ENCODE measurements around the gene GNAT3. TPM values are rescaled to one million over a fixed set of nuclear protein-coding genes. Genes with fewer than 3 reads are reported as not detected.

Gene GNAT3
- total RNA-seq, 2 donors from 2014 or later = not detected

GRCh38 chr7:80493121-80493849 lies 18.6 kb downstream of the GNAT3 start:
- Mint-ChIP-seq H3K4me3 (no peak overlapping the region), H3K27me3 (no peaks in the 10 kb centered on the region), H3K27ac (no peak overlapping the region), H3K4me1 (no peaks in the 10 kb centered on the region), H3K36me3 (ENCODE audit: low read depth) (no peaks in the 10 kb centered on the region)
- DNase-seq (no peak), ATAC-seq (no peak)
- H3K9me3 ChIP-seq (ENCODE audit: control insufficient read depth, low read length, poor library complexity, severe bottlenecking) = no peaks in the 10 kb centered on the region

- H3K27me3 Mint-ChIP-seq = no peaks in the 10 kb centered on the region
- H3K4me3 Mint-ChIP-seq = no peak overlapping the region
- H3K4me1 Mint-ChIP-seq = no peaks in the 10 kb centered on the region
- DNase-seq (no peak), ATAC-seq (no peak)
- no peaks in the 10 kb centered on the region for H3K9me3 ChIP-seq (ENCODE audit: control insufficient read depth, low read length, poor library complexity, severe bottlenecking)
- H3K27ac Mint-ChIP-seq = no peak overlapping the region
- no peaks in the 10 kb centered on the region for H3K36me3 Mint-ChIP-seq (ENCODE audit: low read depth)
Observed at GRCh38 chr7:80491462-80491861, 20.4 kb downstream of the GNAT3 start.

GRCh38 chr7:80488851-80489370 lies 23.0 kb downstream of the GNAT3 start:
- no peak for DNase-seq
- H3K9me3 ChIP-seq (ENCODE audit: control insufficient read depth, low read length, poor library complexity, severe bottlenecking) = no peaks in the 10 kb centered on the region
- Mint-ChIP-seq H3K4me3 (no peak overlapping the region), H3K36me3 (ENCODE audit: low read depth) (no peaks in the 10 kb centered on the region), H3K27me3 (no peaks in the 10 kb centered on the region), H3K4me1 (no peaks in the 10 kb centered on the region), H3K27ac (no peak overlapping the region)
- ATAC-seq = no peak

- no peaks in the 10 kb centered on the region for H3K4me1 Mint-ChIP-seq
- ATAC-seq (no peak), DNase-seq (no peak)
- no peak overlapping the region for H3K4me3 Mint-ChIP-seq
- H3K27me3 Mint-ChIP-seq = no peaks in the 10 kb centered on the region
- no peaks in the 10 kb centered on the region for H3K36me3 Mint-ChIP-seq (ENCODE audit: low read depth)
- no peak overlapping the region for H3K27ac Mint-ChIP-seq
- no peaks in the 10 kb centered on the region for H3K9me3 ChIP-seq (ENCODE audit: control insufficient read depth, low read length, poor library complexity, severe bottlenecking)
Observed at GRCh38 chr7:80488406-80488805, 23.5 kb downstream of the GNAT3 start.

GRCh38 chr7:80485721-80486120 lies 26.1 kb downstream of the GNAT3 start:
- H3K9me3 ChIP-seq (ENCODE audit: control insufficient read depth, low read length, poor library complexity, severe bottlenecking) = no peaks in the 10 kb centered on the region
- no peak for ATAC-seq
- Mint-ChIP-seq H3K4me3 (no peak overlapping the region), H3K27ac (no peak overlapping the region), H3K27me3 (no peaks in the 10 kb centered on the region), H3K4me1 (no peaks in the 10 kb centered on the region), H3K36me3 (ENCODE audit: low read depth) (no peaks in the 10 kb centered on the region)
- DNase-seq = no peak

- H3K27ac Mint-ChIP-seq = no peak overlapping the region
- H3K9me3 ChIP-seq (ENCODE audit: control insufficient read depth, low read length, poor library complexity, severe bottlenecking) = no peaks in the 10 kb centered on the region
- no peaks in the 10 kb centered on the region for H3K27me3 Mint-ChIP-seq
- H3K4me1 Mint-ChIP-seq = no peaks in the 10 kb centered on the region
- DNase-seq (no peak), ATAC-seq (no peak)
- H3K36me3 Mint-ChIP-seq (ENCODE audit: low read depth) = no peaks in the 10 kb centered on the region
- H3K4me3 Mint-ChIP-seq = no peak overlapping the region
Observed at GRCh38 chr7:80482950-80483349, 28.9 kb downstream of the GNAT3 start.

- no peaks in the 10 kb centered on the region for H3K27me3 Mint-ChIP-seq
- no peak overlapping the region for H3K4me3 Mint-ChIP-seq
- H3K36me3 Mint-ChIP-seq (ENCODE audit: low read depth) = no peaks in the 10 kb centered on the region
- DNase-seq (no peak), ATAC-seq (no peak)
- no peaks in the 10 kb centered on the region for H3K4me1 Mint-ChIP-seq
- no peak overlapping the region for H3K27ac Mint-ChIP-seq
- no peaks in the 10 kb centered on the region for H3K9me3 ChIP-seq (ENCODE audit: control insufficient read depth, low read length, poor library complexity, severe bottlenecking)
Observed at GRCh38 chr7:80481196-80481884, 30.5 kb downstream of the GNAT3 start.

GRCh38 chr7:80480566-80480965 lies 31.3 kb downstream of the GNAT3 start:
- DNase-seq (no peak), ATAC-seq (no peak)
- no peaks in the 10 kb centered on the region for H3K9me3 ChIP-seq (ENCODE audit: control insufficient read depth, low read length, poor library complexity, severe bottlenecking)
- H3K36me3 Mint-ChIP-seq (ENCODE audit: low read depth) = no peaks in the 10 kb centered on the region
- H3K4me1 Mint-ChIP-seq = no peaks in the 10 kb centered on the region
- H3K4me3 Mint-ChIP-seq = no peak overlapping the region
- no peaks in the 10 kb centered on the region for H3K27me3 Mint-ChIP-seq
- no peak overlapping the region for H3K27ac Mint-ChIP-seq

GRCh38 chr7:80478683-80479082 lies 33.2 kb downstream of the GNAT3 start:
- Mint-ChIP-seq H3K27me3 (no peaks in the 10 kb centered on the region), H3K27ac (no peak overlapping the region), H3K4me3 (no peak overlapping the region), H3K4me1 (no peaks in the 10 kb centered on the region), H3K36me3 (ENCODE audit: low read depth) (no peaks in the 10 kb centered on the region)
- DNase-seq = no peak
- ATAC-seq = no peak
- H3K9me3 ChIP-seq (ENCODE audit: control insufficient read depth, low read length, poor library complexity, severe bottlenecking) = no peaks in the 10 kb centered on the region

- H3K9me3 ChIP-seq (ENCODE audit: control insufficient read depth, low read length, poor library complexity, severe bottlenecking) = no peaks in the 10 kb centered on the region
- H3K27ac Mint-ChIP-seq = no peak overlapping the region
- H3K4me3 Mint-ChIP-seq = no peak overlapping the region
- ATAC-seq = no peak
- no peaks in the 10 kb centered on the region for H3K4me1 Mint-ChIP-seq
- no peaks in the 10 kb centered on the region for H3K27me3 Mint-ChIP-seq
- H3K36me3 Mint-ChIP-seq (ENCODE audit: low read depth) = no peaks in the 10 kb centered on the region
- no peak for DNase-seq
Observed at GRCh38 chr7:80476035-80476434, 35.8 kb downstream of the GNAT3 start.

- ATAC-seq (no peak), DNase-seq (no peak)
- Mint-ChIP-seq H3K36me3 (ENCODE audit: low read depth) (no peaks in the 10 kb centered on the region), H3K4me1 (no peaks in the 10 kb centered on the region), H3K27me3 (no peaks in the 10 kb centered on the region), H3K4me3 (no peak overlapping the region), H3K27ac (no peak overlapping the region)
- H3K9me3 ChIP-seq (ENCODE audit: control insufficient read depth, low read length, poor library complexity, severe bottlenecking) = no peaks in the 10 kb centered on the region
Observed at GRCh38 chr7:80475383-80475782, 36.5 kb downstream of the GNAT3 start.

- no peaks in the 10 kb centered on the region for H3K36me3 Mint-ChIP-seq (ENCODE audit: low read depth)
- H3K9me3 ChIP-seq (ENCODE audit: control insufficient read depth, low read length, poor library complexity, severe bottlenecking) = no peaks in the 10 kb centered on the region
- H3K4me3 Mint-ChIP-seq = no peak overlapping the region
- ATAC-seq (no peak), DNase-seq (no peak)
- no peak overlapping the region for H3K27ac Mint-ChIP-seq
- H3K27me3 Mint-ChIP-seq = no peaks in the 10 kb centered on the region
- H3K4me1 Mint-ChIP-seq = no peaks in the 10 kb centered on the region
Observed at GRCh38 chr7:80473751-80474150, 38.1 kb downstream of the GNAT3 start.

GRCh38 chr7:80472491-80473200 lies 39.2 kb downstream of the GNAT3 start:
- Mint-ChIP-seq H3K4me1 (no peaks in the 10 kb centered on the region), H3K4me3 (no peak overlapping the region), H3K27ac (no peak overlapping the region), H3K27me3 (no peaks in the 10 kb centered on the region), H3K36me3 (ENCODE audit: low read depth) (no peaks in the 10 kb centered on the region)
- no peak for DNase-seq
- ATAC-seq = no peak
- H3K9me3 ChIP-seq (ENCODE audit: control insufficient read depth, low read length, poor library complexity, severe bottlenecking) = no peaks in the 10 kb centered on the region
